Peyer's patch (tissue), 4 donors: Measurements from ENCODE around the gene ZSCAN21.

Experiments
- CTCF ChIP-seq, 6 experiments: fragments of 450-650 bp in 4 of 6; fragments of 200-600 bp in 2 of 6; sonication (generic) in 1 of 6; IDR thresholded peaks; one replicate each; pipeline ENCODE4 v1.5.1; 2017 to 2019; ENCODE audit warnings: antibody characterized with exemption in 6 of 6, mild to moderate bottlenecking in 3 of 6, moderate library complexity in 1 of 6
- POLR2A ChIP-seq, 2 donors: fragments of 450-650 bp; IDR thresholded peaks; one replicate each; pipeline ENCODE4 v1.5.1; 2017; ENCODE audit warnings: antibody characterized with exemption in 2 of 2, mild to moderate bottlenecking in 2 of 2, moderate library complexity in 2 of 2

GRCh38 chr7:100074841-100075240 lies 25.3 kb downstream of the ZSCAN21 start:
- TF ChIP-seq POLR2A (IDR thresholded peaks at IDR 0.05) (no peak), CTCF (IDR thresholded peaks at IDR 0.05) (no peak)
